Measurements from ENCODE around the gene ZNF584.

Gene ZNF584

DNA sequence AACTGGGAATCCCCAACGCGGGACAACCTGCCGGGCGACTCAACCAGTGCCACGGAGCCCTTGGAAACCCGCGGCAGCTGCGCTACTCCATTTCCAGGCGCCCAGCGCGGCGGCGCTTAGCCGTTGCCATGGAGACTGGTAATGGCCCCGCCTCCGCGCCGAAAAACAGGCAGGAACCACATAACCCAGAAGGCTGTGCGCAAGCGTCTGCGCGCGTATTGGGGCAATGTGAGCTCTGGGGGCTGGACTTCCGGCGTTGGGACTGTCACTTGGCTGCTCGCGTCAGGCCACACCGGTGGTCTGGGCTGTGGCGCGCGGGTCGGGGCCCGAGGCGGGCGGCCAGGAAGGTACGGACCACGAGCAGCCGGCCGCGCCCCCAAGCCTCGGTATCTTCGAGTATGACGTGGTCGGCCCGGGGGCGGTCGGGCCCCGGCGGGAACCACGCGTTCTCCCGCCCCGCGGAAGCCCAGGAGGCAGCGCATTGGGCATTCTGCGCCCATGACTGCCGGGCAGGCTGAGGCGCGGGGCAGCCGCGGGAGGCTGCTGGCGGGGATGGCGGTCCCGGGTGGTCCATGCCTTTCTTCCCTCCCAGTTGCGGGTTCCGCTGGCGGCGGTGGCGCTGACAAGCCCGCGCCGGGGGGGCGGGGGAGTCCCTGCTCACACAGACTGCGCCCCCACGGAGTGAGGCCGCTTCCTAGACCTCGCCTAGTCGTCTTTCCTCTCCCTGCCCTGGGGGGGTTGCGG, 43.1 kb downstream of the ZNF584 start, which contains the start of gene ZNF324B (continued):
- TF ChIP-seq, protein P1, sequence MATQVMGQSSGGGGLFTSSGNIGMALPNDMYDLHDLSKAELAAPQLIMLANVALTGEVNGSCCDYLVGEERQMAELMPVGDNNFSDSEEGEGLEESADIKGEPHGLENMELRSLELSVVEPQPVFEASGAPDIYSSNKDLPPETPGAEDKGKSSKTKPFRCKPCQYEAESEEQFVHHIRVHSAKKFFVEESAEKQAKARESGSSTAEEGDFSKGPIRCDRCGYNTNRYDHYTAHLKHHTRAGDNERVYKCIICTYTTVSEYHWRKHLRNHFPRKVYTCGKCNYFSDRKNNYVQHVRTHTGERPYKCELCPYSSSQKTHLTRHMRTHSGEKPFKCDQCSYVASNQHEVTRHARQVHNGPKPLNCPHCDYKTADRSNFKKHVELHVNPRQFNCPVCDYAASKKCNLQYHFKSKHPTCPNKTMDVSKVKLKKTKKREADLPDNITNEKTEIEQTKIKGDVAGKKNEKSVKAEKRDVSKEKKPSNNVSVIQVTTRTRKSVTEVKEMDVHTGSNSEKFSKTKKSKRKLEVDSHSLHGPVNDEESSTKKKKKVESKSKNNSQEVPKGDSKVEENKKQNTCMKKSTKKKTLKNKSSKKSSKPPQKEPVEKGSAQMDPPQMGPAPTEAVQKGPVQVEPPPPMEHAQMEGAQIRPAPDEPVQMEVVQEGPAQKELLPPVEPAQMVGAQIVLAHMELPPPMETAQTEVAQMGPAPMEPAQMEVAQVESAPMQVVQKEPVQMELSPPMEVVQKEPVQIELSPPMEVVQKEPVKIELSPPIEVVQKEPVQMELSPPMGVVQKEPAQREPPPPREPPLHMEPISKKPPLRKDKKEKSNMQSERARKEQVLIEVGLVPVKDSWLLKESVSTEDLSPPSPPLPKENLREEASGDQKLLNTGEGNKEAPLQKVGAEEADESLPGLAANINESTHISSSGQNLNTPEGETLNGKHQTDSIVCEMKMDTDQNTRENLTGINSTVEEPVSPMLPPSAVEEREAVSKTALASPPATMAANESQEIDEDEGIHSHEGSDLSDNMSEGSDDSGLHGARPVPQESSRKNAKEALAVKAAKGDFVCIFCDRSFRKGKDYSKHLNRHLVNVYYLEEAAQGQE (tag by site-specific recombination; IDR thresholded peaks at IDR 0.05), result no peak
- no peak for TF ChIP-seq WT1 (tag by site-specific recombination; IDR thresholded peaks at IDR 0.05)
- TF ChIP-seq ZBTB11 (tag by site-specific recombination; conservative IDR thresholded peaks at IDR 0.05; ENCODE audit: low read depth), result peak; percentile 62
- no peak for TF ChIP-seq ZNF266 (tag by site-specific recombination; IDR thresholded peaks at IDR 0.05; ENCODE audit: low read depth)
- no peak for TF ChIP-seq ZNF174 (tag by site-specific recombination; IDR thresholded peaks at IDR 0.05)
- peak; percentile 67 for TF ChIP-seq CTCF (tag by site-specific recombination; IDR thresholded peaks at IDR 0.05)
- TF ChIP-seq SP3 (tag by site-specific recombination; IDR thresholded peaks at IDR 0.05), result peak; percentile 80
- TF ChIP-seq ZBTB21 (tag by site-specific recombination; IDR thresholded peaks at IDR 0.05), result no peak
- TF ChIP-seq, protein P2, sequence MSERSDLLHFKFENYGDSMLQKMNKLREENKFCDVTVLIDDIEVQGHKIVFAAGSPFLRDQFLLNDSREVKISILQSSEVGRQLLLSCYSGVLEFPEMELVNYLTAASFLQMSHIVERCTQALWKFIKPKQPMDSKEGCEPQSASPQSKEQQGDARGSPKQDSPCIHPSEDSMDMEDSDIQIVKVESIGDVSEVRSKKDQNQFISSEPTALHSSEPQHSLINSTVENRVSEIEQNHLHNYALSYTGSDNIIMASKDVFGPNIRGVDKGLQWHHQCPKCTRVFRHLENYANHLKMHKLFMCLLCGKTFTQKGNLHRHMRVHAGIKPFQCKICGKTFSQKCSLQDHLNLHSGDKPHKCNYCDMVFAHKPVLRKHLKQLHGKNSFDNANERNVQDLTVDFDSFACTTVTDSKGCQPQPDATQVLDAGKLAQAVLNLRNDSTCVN (tag by site-specific recombination; optimal IDR thresholded peaks at IDR 0.05), result peak; percentile 95
- TF ChIP-seq ZBTB17 (tag by site-specific recombination; IDR thresholded peaks at IDR 0.05), result 0 out of 2 replicates have a peak, but pooled peaks have one; percentile 35
- no peak for TF ChIP-seq ZNF19 (tag by site-specific recombination; IDR thresholded peaks at IDR 0.05; ENCODE audit: low read depth)
- TF ChIP-seq, protein P3, sequence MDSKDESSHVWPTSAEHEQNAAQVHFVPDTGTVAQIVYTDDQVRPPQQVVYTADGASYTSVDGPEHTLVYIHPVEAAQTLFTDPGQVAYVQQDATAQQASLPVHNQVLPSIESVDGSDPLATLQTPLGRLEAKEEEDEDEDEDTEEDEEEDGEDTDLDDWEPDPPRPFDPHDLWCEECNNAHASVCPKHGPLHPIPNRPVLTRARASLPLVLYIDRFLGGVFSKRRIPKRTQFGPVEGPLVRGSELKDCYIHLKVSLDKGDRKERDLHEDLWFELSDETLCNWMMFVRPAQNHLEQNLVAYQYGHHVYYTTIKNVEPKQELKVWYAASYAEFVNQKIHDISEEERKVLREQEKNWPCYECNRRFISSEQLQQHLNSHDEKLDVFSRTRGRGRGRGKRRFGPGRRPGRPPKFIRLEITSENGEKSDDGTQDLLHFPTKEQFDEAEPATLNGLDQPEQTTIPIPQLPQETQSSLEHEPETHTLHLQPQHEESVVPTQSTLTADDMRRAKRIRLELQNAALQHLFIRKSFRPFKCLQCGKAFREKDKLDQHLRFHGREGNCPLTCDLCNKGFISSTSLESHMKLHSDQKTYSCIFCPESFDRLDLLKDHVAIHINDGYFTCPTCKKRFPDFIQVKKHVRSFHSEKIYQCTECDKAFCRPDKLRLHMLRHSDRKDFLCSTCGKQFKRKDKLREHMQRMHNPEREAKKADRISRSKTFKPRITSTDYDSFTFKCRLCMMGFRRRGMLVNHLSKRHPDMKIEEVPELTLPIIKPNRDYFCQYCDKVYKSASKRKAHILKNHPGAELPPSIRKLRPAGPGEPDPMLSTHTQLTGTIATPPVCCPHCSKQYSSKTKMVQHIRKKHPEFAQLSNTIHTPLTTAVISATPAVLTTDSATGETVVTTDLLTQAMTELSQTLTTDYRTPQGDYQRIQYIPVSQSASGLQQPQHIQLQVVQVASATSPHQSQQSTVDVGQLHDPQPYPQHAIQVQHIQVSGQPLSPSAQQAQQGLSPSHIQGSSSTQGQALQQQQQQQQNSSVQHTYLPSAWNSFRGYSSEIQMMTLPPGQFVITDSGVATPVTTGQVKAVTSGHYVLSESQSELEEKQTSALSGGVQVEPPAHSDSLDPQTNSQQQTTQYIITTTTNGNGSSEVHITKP (tag by site-specific recombination; IDR thresholded peaks at IDR 0.05), result 0 out of 2 replicates have a peak, but pooled peaks have one; percentile 39
- TF ChIP-seq ZNF138 (tag by site-specific recombination; IDR thresholded peaks at IDR 0.05; ENCODE audit: borderline replicate concordance), result no peak
- no peak for TF ChIP-seq ZNF530 (tag by site-specific recombination; IDR thresholded peaks at IDR 0.05; ENCODE audit: low read depth)
- TF ChIP-seq HOXC10 (CRISPR knock-in tag; IDR thresholded peaks at IDR 0.05), result no peak
- TF ChIP-seq ZSCAN5A (tag by site-specific recombination; IDR thresholded peaks at IDR 0.05), result 0 out of 2 replicates have a peak, but pooled peaks have one; percentile 21
- TF ChIP-seq ZNF311 (tag by site-specific recombination; IDR thresholded peaks at IDR 0.05; ENCODE audit: borderline replicate concordance), result no peak
- TF ChIP-seq ZNF248 (tag by site-specific recombination; IDR thresholded peaks at IDR 0.05), result no peak
- peak; percentile 21; the same call in 1 of the 2 replicates for TF ChIP-seq ZNF777 (tag by site-specific recombination; IDR thresholded peaks at IDR 0.05; ENCODE audit: borderline replicate concordance)
- 0 out of 2 replicates have a peak, but pooled peaks have one; percentile 26 for TF ChIP-seq ZNF843 (tag by site-specific recombination; IDR thresholded peaks at IDR 0.05)
- peak; percentile 58 for TF ChIP-seq KLF9 (tag by site-specific recombination; IDR thresholded peaks at IDR 0.05; ENCODE audit: low read depth)
- no peak for TF ChIP-seq ZNF837 (tag by site-specific recombination; IDR thresholded peaks at IDR 0.05)
